ENCODE results near the gene ARCN1. TPM values are rescaled to one million over a fixed set of nuclear protein-coding genes. Genes with fewer than 3 reads are reported as not detected.

ARCN1 gene
- total and polyA plus RNA-seq, 2 donors (not counting 1 experiment from before 2014, with no cell fraction given), result 42.9 to 83.2 TPM

- H3K9me3 Mint-ChIP-seq (ENCODE audit: insufficient read depth), result no peaks in the 10 kb centered on the region
- no peaks in the 10 kb centered on the region for H3K79me2 ChIP-seq (ENCODE audit: control insufficient read depth, insufficient read depth, low read length)
- intact Hi-C loops (cut with micrococcal nuclease), result no loop called here
- peaks cover 0 to 16% (median 4%) of the 10 kb centered on the region in 4 experiments for H3K27me3 ChIP-seq (replicated peaks in 1 of 4; ENCODE audit: control extremely low read depth in 1 of 4, control insufficient read depth in 3 of 4, insufficient read depth in 4 of 4, low read length in 3 of 4)
- TF ChIP-seq CTCF (IDR thresholded peaks at IDR 0.05) (no peak), EZH2 (IDR thresholded peaks at IDR 0.05; ENCODE audit: borderline replicate concordance, insufficient read depth, low read depth, low read length, poor library complexity, severe bottlenecking) (no peak)
- POLR2A ChIA-PET, result no interaction called here
- H3K4me1 Mint-ChIP-seq, result peaks cover 14% of the 10 kb centered on the region
- H3K4me2 ChIP-seq (replicated peaks; ENCODE audit: low read depth, low read length, poor library complexity, severe bottlenecking), result no peak overlapping the region
- peaks cover 6 to 22% of the 10 kb centered on the region in 2 experiments for H3K36me3 ChIP-seq (replicated peaks in 1 of 2; ENCODE audit: control extremely low read depth in 1 of 2, control insufficient read depth in 1 of 2, extremely low read depth in 1 of 2, insufficient read depth in 2 of 2, low read length in 1 of 2)
- CTCF ChIA-PET, result interaction anchor here (1.3 kb wide), 1 partner anchor 9 kb away, joined by 5 read pairs; no protein-coding TSS in a partner anchor
- ATAC-seq (ENCODE audit: low read depth) (no peak), DNase-seq (no peak)
- no peaks in the 10 kb centered on the region for H4K20me1 ChIP-seq (ENCODE audit: control insufficient read depth, insufficient read depth, low read length, poor library complexity, severe bottlenecking)
- no peak overlapping the region for H3K4me3 Mint-ChIP-seq
- no peak overlapping the region for H3K4me3 ChIP-seq (ENCODE audit: control extremely low read depth in 1 of 5, extremely low read depth in 1 of 5, insufficient read depth in 1 of 5, low read depth in 2 of 5, low read length in 4 of 5)
- peak overlapping the region; percentile 26 for H3K27ac Mint-ChIP-seq
- WGBS (ENCODE audit: insufficient coverage), result no CpG with 5 or more reads among the region's 3 CpGs
- peaks cover 11 to 21% of the 10 kb centered on the region in 2 donors for H3K4me1 ChIP-seq (ENCODE audit: control insufficient read depth in 2 of 2, insufficient read depth in 2 of 2, low read length in 2 of 2)
- no peak overlapping the region for H3K27ac ChIP-seq (ENCODE audit: low read length in 2 of 2)
- no peak overlapping the region for H3K9ac ChIP-seq (ENCODE audit: low read length)
- H2AFZ ChIP-seq (ENCODE audit: insufficient read depth, low read depth, low read length, poor library complexity, severe bottlenecking), result no peak overlapping the region
- peaks cover 9% of the 10 kb centered on the region for H3K27me3 Mint-ChIP-seq
- peaks cover 0 to 10% (median 0%) of the 10 kb centered on the region in 3 donors for H3K9me3 ChIP-seq (ENCODE audit: control extremely low read depth in 1 of 3, control insufficient read depth in 2 of 3, insufficient read depth in 1 of 3, low read length in 2 of 3)
Observed at GRCh38 chr11:118604566-118604965, 32.4 kb downstream of the ARCN1 start.

GRCh38 chr11:118605116-118605867 lies 33.1 kb downstream of the ARCN1 start:
- TF ChIP-seq CTCF (IDR thresholded peaks at IDR 0.05), result no peak
- Histone ChIP-seq H3K79me2 (ENCODE audit: control insufficient read depth, insufficient read depth, low read length) (no peaks in the 10 kb centered on the region), H3K4me1 (ENCODE audit: control insufficient read depth in 2 of 2, insufficient read depth in 2 of 2, low read length in 2 of 2) (peaks cover 18 to 29% of the 10 kb centered on the region in 2 donors), H3K4me2 (replicated peaks; ENCODE audit: low read depth, low read length, poor library complexity, severe bottlenecking) (no peak overlapping the region), H3K9me3 (ENCODE audit: control extremely low read depth in 1 of 3, control insufficient read depth in 2 of 3, insufficient read depth in 1 of 3, low read length in 2 of 3) (peaks cover 0 to 12% (median 0%) of the 10 kb centered on the region in 3 donors), H2AFZ (ENCODE audit: insufficient read depth, low read depth, low read length, poor library complexity, severe bottlenecking) (no peak overlapping the region), H3K4me3 (ENCODE audit: control extremely low read depth in 1 of 5, extremely low read depth in 1 of 5, insufficient read depth in 1 of 5, low read depth in 2 of 5, low read length in 4 of 5) (no peak overlapping the region), H3K36me3 (replicated peaks in 1 of 2; ENCODE audit: control extremely low read depth in 1 of 2, control insufficient read depth in 1 of 2, extremely low read depth in 1 of 2, insufficient read depth in 2 of 2, low read length in 1 of 2) (peaks cover 4 to 14% of the 10 kb centered on the region in 2 experiments), H4K20me1 (ENCODE audit: control insufficient read depth, insufficient read depth, low read length, poor library complexity, severe bottlenecking) (no peaks in the 10 kb centered on the region), H3K27me3 (replicated peaks in 1 of 4; ENCODE audit: control extremely low read depth in 1 of 4, control insufficient read depth in 3 of 4, insufficient read depth in 4 of 4, low read length in 3 of 4) (peaks cover 0 to 23% (median 6%) of the 10 kb centered on the region in 4 experiments), H3K27ac (ENCODE audit: low read length in 2 of 2) (no peak overlapping the region), H3K9ac (ENCODE audit: low read length) (no peak overlapping the region)
- DNase-seq, result no peak
- ChIA-PET CTCF (interaction anchor here (0.6 to 1.3 kb wide), 2 partner anchors 8 to 363 kb away, joined by 3 to 5 read pairs; no protein-coding TSS in a partner anchor), POLR2A (no interaction called here)
- H3K27ac Mint-ChIP-seq, result no peak overlapping the region
- no peak for ATAC-seq (ENCODE audit: low read depth)
- peaks cover 20% of the 10 kb centered on the region for H3K4me1 Mint-ChIP-seq
- no peaks in the 10 kb centered on the region for H3K9me3 Mint-ChIP-seq (ENCODE audit: insufficient read depth)
- no peak overlapping the region for H3K4me3 Mint-ChIP-seq
- intact Hi-C loops (cut with micrococcal nuclease), result no loop called here
- 95% methylated on average over 8 of the region's 10 CpGs for WGBS (ENCODE audit: insufficient coverage)
- H3K27me3 Mint-ChIP-seq, result peaks cover 9% of the 10 kb centered on the region

Measured in B cell (primary cell).